SK-N-SH treated with all-trans-retinoic acid at 6 μM for 48 hours (cell line): ENCODE results near the gene MAPK8.

ENCODE experiments used
- ARNTL ChIP-seq: fragments of 450-650 bp; formaldehyde crosslinking; IDR thresholded peaks from 2 replicates; pipeline ENCODE4 v1.5.0; 2020; ENCODE audit warnings: low read depth, mild to moderate bottlenecking, moderate library complexity, borderline replicate concordance
- GLIS3 ChIP-seq: fragments of 250-450 bp; sonication (Bioruptor Pico); IDR thresholded peaks from 2 replicates; pipeline ENCODE4 v1.5.0; 2020; ENCODE audit warnings: mild to moderate bottlenecking, moderate library complexity
- ISL1 ChIP-seq: fragments of 250-450 bp; sonication (Bioruptor Pico); IDR thresholded peaks from 2 replicates; pipeline ENCODE4 v2.1.2; 2022; ENCODE audit warnings: mild to moderate bottlenecking, moderate library complexity
- SNAI2 ChIP-seq: fragments of 250-450 bp; sonication (Bioruptor Pico); IDR thresholded peaks from 2 replicates; pipeline ENCODE4 v1.5.0; 2020; ENCODE audit warnings: mild to moderate bottlenecking, moderate library complexity
- ZFP30 ChIP-seq: fragments of 450-650 bp; formaldehyde crosslinking; IDR thresholded peaks from 2 replicates; pipeline ENCODE4 v1.5.0; 2022; ENCODE audit warnings: mild to moderate bottlenecking, moderate library complexity

GRCh38 chr10:48430402-48430993, 124.0 kb downstream of the MAPK8 start:
- no peak for TF ChIP-seq ZFP30 (CRISPR knock-in tag)
- TF ChIP-seq SNAI2 (CRISPR knock-in tag): no peak
- no peak for TF ChIP-seq ARNTL (CRISPR knock-in tag)
- no peak for TF ChIP-seq ISL1 (CRISPR knock-in tag)
- no peak for TF ChIP-seq GLIS3 (CRISPR knock-in tag)
